GF-D8 (cell line): Measurements from ENCODE around the gene FTL.

Experiments
- DNase-seq: peaks from one replicate; lab custom pipeline; 2025; lab: John Stamatoyannopoulos, UW

FTL gene

DNA sequence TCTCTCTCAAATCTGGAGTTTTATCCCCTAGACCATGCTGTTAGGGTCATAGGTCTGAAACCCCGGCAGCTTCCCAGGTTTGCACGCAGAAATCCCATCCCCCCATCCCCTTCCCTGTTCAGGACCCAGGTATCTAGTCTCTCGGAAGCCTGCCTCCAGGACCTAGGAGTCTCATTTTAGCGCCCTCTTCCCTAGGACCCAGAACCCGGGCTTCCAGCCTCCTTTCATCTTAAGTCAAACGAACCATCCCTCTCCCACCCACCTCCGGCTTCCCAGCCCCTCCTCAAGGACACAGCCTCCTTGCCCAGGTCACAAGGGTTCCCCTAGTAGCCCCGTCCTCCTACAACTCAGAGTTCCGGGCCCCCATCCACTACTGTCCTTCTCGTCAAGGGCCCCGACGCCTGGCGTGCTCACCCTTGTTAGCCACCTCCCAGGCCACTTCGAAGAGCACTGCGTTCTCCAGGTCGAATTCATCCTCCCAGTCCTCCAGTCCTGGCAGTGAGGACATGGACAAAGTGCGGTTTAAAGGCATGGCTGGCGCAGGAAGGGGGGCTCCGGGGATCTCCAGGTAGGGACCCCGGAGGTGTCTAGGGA, 27.6 kb downstream of the FTL start:
- DNase-seq: no peak

- peak; percentile 99 for DNase-seq
These were observed 28.3 kb downstream of the FTL start, which contains the start of the genes GYS1 and RUVBL2 for GRCh38 chr19:48993175-48994034. TSS of gene GYS1 (minus strand) at chr19:48993309. CDS start at chr19:48993112, 197 bp downstream. TSS of gene RUVBL2 (plus strand) at chr19:48993887. CDS start at chr19:48993912, 25 bp downstream.

DNA sequence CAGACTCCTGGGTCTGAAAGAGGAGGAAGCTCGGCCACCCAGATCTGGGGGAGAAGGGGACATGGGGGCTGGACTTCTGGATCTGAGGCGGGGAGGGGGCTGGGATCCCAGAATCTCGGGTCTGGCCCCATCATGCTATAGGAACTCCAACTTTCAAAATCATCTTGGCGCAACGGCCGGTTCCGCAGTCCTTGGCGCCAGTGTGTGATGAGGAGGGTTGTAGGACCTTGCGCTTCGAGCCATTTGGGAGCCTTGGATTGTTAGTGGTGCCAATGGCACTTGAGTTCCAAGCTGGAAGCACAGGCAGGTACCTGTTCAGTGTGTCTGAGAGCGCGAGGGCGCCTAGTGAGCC, 28.9 kb downstream of the FTL start:
- DNase-seq: no peak

DNA sequence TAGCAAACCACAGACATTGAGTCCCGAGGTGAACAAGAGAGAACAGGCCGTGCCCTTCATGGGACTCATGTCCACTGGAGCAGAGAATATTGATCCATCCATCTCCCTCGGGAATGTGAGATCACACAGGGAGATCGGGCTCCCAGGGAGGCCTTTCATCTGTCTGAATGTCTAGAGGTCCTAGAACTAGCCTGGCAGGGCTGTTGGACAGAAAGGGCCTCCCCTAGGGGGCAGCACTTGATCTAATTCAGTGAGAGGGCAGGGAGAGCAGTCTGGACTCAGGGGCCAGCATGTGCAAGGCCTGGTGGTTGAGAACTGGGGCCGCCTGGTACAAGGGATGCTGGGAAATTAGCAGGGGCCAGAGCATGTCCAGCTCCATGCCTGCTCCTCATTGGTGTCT, 32.9 kb downstream of the FTL start:
- DNase-seq: no peak

- DNase-seq: no peak
These were observed 34.6 kb downstream of the FTL start for GRCh38 chr19:48999481-49000325.

- DNase-seq: no peak
These were observed 39.0 kb downstream of the FTL start for GRCh38 chr19:49004133-49004532.

GRCh38 chr19:49004964-49005614, 40.0 kb downstream of the FTL start:
- DNase-seq: no peak

DNA sequence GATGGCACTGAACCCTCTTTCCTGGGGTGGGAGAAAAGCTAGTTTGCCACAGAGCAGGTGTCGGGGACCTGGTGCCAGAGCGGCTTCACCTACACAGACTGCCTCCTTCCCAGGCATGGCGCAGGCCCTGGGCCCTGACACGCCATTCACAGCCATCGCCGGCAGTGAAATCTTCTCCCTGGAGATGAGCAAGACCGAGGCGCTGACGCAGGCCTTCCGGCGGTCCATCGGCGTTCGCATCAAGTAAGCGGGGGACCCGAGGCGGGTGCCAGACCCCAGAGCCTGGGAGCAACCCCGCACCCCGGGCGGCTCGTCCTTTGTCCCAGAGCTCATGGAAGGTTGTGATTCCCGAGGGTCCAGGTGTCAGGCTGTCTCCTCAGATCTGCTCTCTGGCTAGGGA, 41.8 kb downstream of the FTL start:
- DNase-seq: no peak

DNA sequence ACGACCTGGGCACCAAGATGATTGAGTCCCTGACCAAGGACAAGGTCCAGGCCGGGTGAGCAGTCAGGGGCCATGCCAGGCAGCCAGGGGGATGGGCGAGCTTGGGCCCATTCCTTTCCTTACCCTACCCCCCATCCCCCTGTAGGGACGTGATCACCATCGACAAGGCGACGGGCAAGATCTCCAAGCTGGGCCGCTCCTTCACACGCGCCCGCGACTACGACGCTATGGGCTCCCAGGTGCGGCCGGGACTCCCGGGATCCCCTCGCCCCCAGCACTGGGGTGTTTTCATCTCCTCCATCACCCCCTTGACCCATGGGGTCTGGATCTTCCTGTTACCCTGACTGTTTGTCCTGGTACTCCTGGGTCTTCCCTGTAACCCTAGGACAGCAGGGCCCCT, 44.7 kb downstream of the FTL start:
- no peak for DNase-seq

DNA sequence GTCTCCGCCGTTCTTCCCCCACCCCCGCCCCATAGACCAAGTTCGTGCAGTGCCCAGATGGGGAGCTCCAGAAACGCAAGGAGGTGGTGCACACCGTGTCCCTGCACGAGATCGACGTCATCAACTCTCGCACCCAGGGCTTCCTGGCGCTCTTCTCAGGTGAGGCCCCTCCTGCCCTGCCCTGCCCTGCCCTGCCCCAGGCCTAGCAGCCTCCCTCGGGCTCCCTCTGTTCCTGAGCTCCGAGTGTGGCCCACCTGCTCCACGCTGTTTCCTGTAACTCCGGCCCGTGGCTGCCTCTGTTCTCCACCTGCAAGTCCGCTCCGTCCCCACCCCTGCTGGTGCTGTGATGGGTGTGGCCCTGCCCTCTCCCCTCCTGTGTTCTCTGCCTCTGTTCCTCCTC, 45.3 kb downstream of the FTL start:
- no peak for DNase-seq

GRCh38 chr19:49011194-49011593, 46.1 kb downstream of the FTL start:
- DNase-seq: no peak

DNA sequence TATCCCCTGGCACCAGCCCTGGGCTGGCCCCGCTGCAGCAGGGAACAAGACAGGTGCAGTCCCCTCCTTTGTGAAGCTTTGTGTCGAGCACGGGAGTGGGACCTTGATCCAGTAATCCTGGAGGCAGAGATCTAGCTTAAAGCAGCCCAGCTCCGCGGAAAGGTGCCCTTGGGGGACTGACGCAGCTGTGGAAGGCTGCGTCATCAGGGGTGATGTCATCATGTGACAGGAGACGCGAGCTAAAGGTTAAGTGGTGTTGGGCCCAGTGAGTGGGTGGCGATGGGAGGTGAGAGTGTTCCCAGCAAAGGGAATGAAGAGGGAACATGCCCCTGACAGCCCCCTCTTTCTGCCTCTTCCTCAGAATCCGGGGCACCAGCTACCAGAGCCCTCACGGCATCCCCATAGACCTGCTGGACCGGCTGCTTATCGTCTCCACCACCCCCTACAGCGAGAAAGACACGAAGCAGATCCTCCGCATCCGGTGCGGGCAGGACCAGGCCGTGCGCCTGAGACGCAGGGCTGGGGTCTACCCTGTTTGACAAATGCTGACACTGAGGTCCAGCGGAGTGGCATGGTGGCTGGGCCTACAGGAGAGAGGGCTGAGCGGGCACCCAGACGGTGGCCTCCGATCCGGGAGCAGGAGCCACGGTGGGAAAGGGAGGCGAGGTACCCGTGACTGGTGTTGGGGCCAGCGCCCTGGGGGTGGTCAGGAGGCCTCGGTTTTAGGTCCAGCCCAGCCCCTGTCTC, 49.2 kb downstream of the FTL start:
- DNase-seq: no peak

- DNase-seq: no peak
These were observed 49.8 kb downstream of the FTL start for GRCh38 chr19:49014870-49015255.

DNA sequence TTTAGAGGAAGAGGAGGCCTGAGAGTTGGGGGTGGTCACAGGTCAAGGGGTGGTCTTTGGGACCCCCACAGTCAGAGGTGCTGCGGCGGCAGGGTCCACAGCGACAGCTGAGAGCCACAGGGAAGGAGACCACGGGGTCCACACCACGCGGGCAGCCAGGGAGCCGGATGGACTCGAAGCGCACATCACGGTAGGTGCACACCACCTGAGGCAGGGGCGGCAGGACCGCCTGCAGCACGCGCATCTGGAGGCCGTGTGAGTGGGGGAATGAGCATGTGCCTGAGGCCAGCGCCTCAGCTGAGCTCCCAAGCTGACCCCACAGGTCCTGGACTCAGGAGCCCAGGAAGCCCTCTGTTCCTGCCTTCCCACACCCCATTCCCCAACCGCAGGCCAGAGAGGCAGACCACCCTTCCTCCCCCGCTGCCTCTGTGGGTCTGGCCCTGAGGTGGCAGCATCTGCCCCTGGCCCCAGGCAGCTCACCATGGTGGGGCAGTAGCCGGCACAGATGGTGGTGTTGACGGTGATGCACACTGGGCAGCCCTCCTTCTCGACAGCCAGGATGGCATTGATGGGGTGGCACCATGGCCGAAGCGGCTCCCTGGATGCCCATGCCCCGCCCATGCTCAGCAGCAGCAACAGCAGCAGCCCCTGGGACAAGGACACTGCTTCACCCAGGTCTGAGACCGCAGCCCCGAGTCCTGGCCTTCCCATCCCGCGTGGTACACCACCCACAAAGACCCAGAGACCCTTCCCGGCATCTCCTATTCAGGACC, 51.1 kb downstream of the FTL start:
- no peak for DNase-seq
